ENCODE results near the gene AKR7A2. TPM values are rescaled to one million over a fixed set of nuclear protein-coding genes. Genes with fewer than 3 reads are reported as not detected.
"Not testable (repeated sequence)": the region's sequence is repeated elsewhere in the genome, so short reads cannot be mapped to it uniquely, and the experiment has no call there.

The AKR7A2 gene
- total RNA-seq, 1 experiment from 2014 or later = 86.6 TPM

GRCh38 chr1:19306941-19307340 is 5.0 kb downstream of the AKR7A2 start:
- Histone ChIP-seq H3K36me3 (ENCODE audit: control insufficient read depth, insufficient read depth, low read length) (no peaks in the 10 kb centered on the region), H3K27ac (ENCODE audit: low read length) (no peak overlapping the region), H3K27me3 (ENCODE audit: control insufficient read depth, insufficient read depth, low read length) (no peaks in the 10 kb centered on the region), H3K4me1 (ENCODE audit: control insufficient read depth, insufficient read depth, low read length) (peaks cover 6% of the 10 kb centered on the region), H3K4me3 (ENCODE audit: low read depth in 2 of 2, low read length in 2 of 2) (no peak overlapping the region), H3K9me3 (ENCODE audit: control insufficient read depth, insufficient read depth, low read depth, low read length) (no peaks in the 10 kb centered on the region)
- no TSS peak for BruUV-seq (replicated peaks)
- POLR2A ChIA-PET = interaction anchor here (1.0 kb wide), 1 partner anchor 10 kb away, joined by 3 read pairs; no protein-coding TSS in a partner anchor
- TF ChIP-seq SIN3A (IDR thresholded peaks at IDR 0.05; ENCODE audit: borderline replicate concordance, insufficient read depth, low read depth, low read length) (no peak), TCF7L2 (IDR thresholded peaks at IDR 0.05; ENCODE audit: low read depth, low read length) (no peak), POLR2AphosphoS5 (IDR thresholded peaks at IDR 0.05; ENCODE audit: low read depth, low read length) (no peak), REST (IDR thresholded peaks at IDR 0.05; ENCODE audit: insufficient read depth in 1 of 2, low read depth in 2 of 2, low read length in 1 of 2) (no peak), CTCF (IDR thresholded peaks at IDR 0.05) (no peak)
- in situ Hi-C loops (cut with HindIII; ENCODE audit: low pct_unique_long_range_greater_than_20kb, low sequenced_read_pairs) = no loop called here
- intact Hi-C loops (cut with micrococcal nuclease; ENCODE audit: unreplicated experiment) = no loop called here
- ATAC-seq (no peak), DNase-seq (ENCODE audit: low read depth, low spot score) (no peak)
- CTCF ChIA-PET = no interaction called here

GRCh38 chr1:19305880-19306279 is 6.1 kb downstream of the AKR7A2 start:
- Histone ChIP-seq H3K4me3 (ENCODE audit: low read depth in 2 of 2, low read length in 2 of 2) (no peak overlapping the region), H3K9me3 (ENCODE audit: control insufficient read depth, insufficient read depth, low read depth, low read length) (no peaks in the 10 kb centered on the region), H3K27ac (ENCODE audit: low read length) (no peak overlapping the region), H3K27me3 (ENCODE audit: control insufficient read depth, insufficient read depth, low read length) (no peaks in the 10 kb centered on the region), H3K36me3 (ENCODE audit: control insufficient read depth, insufficient read depth, low read length) (no peaks in the 10 kb centered on the region), H3K4me1 (ENCODE audit: control insufficient read depth, insufficient read depth, low read length) (peaks cover 3% of the 10 kb centered on the region)
- TF ChIP-seq REST (IDR thresholded peaks at IDR 0.05; ENCODE audit: insufficient read depth in 1 of 2, low read depth in 2 of 2, low read length in 1 of 2) = no peak
- in situ Hi-C loops (cut with HindIII; ENCODE audit: low pct_unique_long_range_greater_than_20kb, low sequenced_read_pairs) (no loop called here), intact Hi-C loops (cut with micrococcal nuclease; ENCODE audit: unreplicated experiment) (no loop called here)
- ATAC-seq (no peak; the same call in 1 of the 2 replicates), DNase-seq (ENCODE audit: low read depth, low spot score) (no peak)
- CTCF ChIA-PET = no interaction called here
- BruUV-seq (replicated peaks) = no TSS peak
- POLR2A ChIA-PET = interaction anchor here (1.0 kb wide), 1 partner anchor 11 kb away, joined by 3 read pairs; no protein-coding TSS in a partner anchor

GRCh38 chr1:19304081-19304480 is 7.9 kb downstream of the AKR7A2 start:
- in situ Hi-C loops (cut with HindIII; ENCODE audit: low pct_unique_long_range_greater_than_20kb, low sequenced_read_pairs); H3K4me1 ChIP-seq (ENCODE audit: control insufficient read depth, insufficient read depth, low read length); POLR2A ChIA-PET; H3K36me3 ChIP-seq (ENCODE audit: control insufficient read depth, insufficient read depth, low read length); intact Hi-C loops (cut with micrococcal nuclease; ENCODE audit: unreplicated experiment); DNase-seq (ENCODE audit: low read depth, low spot score); H3K27ac ChIP-seq (ENCODE audit: low read length); H3K27me3 ChIP-seq (ENCODE audit: control insufficient read depth, insufficient read depth, low read length); H3K9me3 ChIP-seq (ENCODE audit: control insufficient read depth, insufficient read depth, low read depth, low read length); H3K4me3 ChIP-seq (ENCODE audit: low read depth in 2 of 2, low read length in 2 of 2); BruUV-seq (replicated peaks); ATAC-seq: not testable (repeated sequence)
- CTCF ChIA-PET = interaction anchor here (0.7 kb wide), 1 partner anchor 8 kb away, joined by 3 read pairs; no protein-coding TSS in a partner anchor

All from Panc1 (cell line).